ENCODE data around the gene STIM2. TPM values are rescaled to one million over a fixed set of nuclear protein-coding genes. Genes with fewer than 3 reads are reported as not detected.

STIM2 gene
- total and polyA plus RNA-seq, 10 of the 15 experiments (the other 5 are each of a cell fraction or from before 2014, with no cell fraction given) = 4.7 to 41.5 (median 16.9) TPM

DNA sequence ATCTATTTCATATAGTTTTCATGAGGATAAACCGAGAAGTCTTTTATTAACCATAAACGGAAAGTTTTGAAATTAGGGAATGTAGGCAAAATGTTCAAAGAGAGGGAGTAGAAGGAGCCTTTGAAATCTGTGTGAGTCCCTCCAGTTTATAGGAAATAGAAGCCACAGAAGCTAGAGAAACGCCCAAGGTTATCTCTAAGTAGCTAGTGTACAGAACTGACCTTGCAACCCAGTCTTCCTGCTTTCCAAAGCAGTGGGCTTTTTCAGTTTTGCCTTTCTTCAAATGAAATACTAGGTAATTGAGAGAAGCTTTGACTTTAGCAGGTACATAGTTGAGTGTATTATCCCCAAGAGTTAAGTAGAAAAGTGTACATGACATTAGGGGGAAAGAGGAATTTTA is 39.4 kb downstream of the STIM2 start:
- no TSS peak for BruUV-seq (replicated peaks)
- H3K27me3 ChIP-seq (replicated peaks in 1 of 2; ENCODE audit: control insufficient read depth in 2 of 2, insufficient read depth in 2 of 2, low read length in 1 of 2) = no peaks in the 10 kb centered on the region
- no peak for TF ChIP-seq CHD4 (IDR thresholded peaks at IDR 0.05)
- no peak for TF ChIP-seq MYB (IDR thresholded peaks at IDR 0.05; ENCODE audit: borderline replicate concordance, low read depth, low read length)
- no peak for TF ChIP-seq TCF7 (IDR thresholded peaks at IDR 0.05; ENCODE audit: borderline replicate concordance)
- no peak for TF ChIP-seq TAF1 (IDR thresholded peaks at IDR 0.05; ENCODE audit: borderline replicate concordance, low read depth, low read length)
- TF ChIP-seq EGR1 (IDR thresholded peaks at IDR 0.05; ENCODE audit: borderline replicate concordance in 1 of 2, low read depth in 2 of 2, low read length in 2 of 2) = no peak
- no peak for TF ChIP-seq CREB1 (IDR thresholded peaks at IDR 0.05; ENCODE audit: low read depth)
- no peak for TF ChIP-seq MEF2B (IDR thresholded peaks at IDR 0.05; ENCODE audit: partially characterized antibody, poor library complexity, severe bottlenecking)
- no peak for TF ChIP-seq MTA2 (IDR thresholded peaks at IDR 0.05; ENCODE audit: low read depth)
- TF ChIP-seq, protein P1, sequence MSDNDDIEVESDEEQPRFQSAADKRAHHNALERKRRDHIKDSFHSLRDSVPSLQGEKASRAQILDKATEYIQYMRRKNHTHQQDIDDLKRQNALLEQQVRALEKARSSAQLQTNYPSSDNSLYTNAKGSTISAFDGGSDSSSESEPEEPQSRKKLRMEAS (IDR thresholded peaks at IDR 0.05; ENCODE audit: low read depth, low read length) = no peak
- TF ChIP-seq, protein P2, sequence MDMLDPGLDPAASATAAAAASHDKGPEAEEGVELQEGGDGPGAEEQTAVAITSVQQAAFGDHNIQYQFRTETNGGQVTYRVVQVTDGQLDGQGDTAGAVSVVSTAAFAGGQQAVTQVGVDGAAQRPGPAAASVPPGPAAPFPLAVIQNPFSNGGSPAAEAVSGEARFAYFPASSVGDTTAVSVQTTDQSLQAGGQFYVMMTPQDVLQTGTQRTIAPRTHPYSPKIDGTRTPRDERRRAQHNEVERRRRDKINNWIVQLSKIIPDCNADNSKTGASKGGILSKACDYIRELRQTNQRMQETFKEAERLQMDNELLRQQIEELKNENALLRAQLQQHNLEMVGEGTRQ (IDR thresholded peaks at IDR 0.05; ENCODE audit: borderline replicate concordance, low read depth, low read length) = no peak
- intact Hi-C loops (cut with micrococcal nuclease; ENCODE audit: unreplicated experiment) (no loop called here), in situ Hi-C loops (cut with MboI) (no loop called here)
- no peak overlapping the region for H3K27ac ChIP-seq (ENCODE audit: control insufficient read depth, insufficient read depth)
- no peak overlapping the region for H3K9ac ChIP-seq (ENCODE audit: control insufficient read depth, insufficient read depth, low read length)
- WGBS (ENCODE audit: insufficient coverage, insufficient replicate concordance, low lambda C conversion rate, missing lambda C conversion rate) = 89% methylated on average over 3 of the region's 3 CpGs
- no peaks in the 10 kb centered on the region; the same call in 2 of the 3 replicates for H3K9me3 ChIP-seq (replicated peaks; ENCODE audit: control insufficient read depth, insufficient read depth, low read length)
- H3K79me2 ChIP-seq (ENCODE audit: control insufficient read depth, insufficient read depth, low read length) = peaks cover 3% of the 10 kb centered on the region
- no peaks in the 10 kb centered on the region for H4K20me1 ChIP-seq (ENCODE audit: control insufficient read depth, insufficient read depth)
- CTCF ChIA-PET = interaction anchor here (1.6 kb wide), 1 partner anchor 102 kb away, joined by 4 read pairs; no protein-coding TSS in a partner anchor
- no peaks in the 10 kb centered on the region; a peak in 1 of 4 replicates for H3K36me3 ChIP-seq (ENCODE audit: control insufficient read depth in 2 of 2, insufficient read depth in 2 of 2, low read length in 1 of 2)
- no peak for FAIRE-seq
- H3K4me1 ChIP-seq (ENCODE audit: control insufficient read depth, insufficient read depth, low read length) = no peaks in the 10 kb centered on the region
- POLR2A ChIA-PET = interaction anchor here (0.6 to 1.5 kb wide), 5 partner anchors 8 to 39 kb away, joined by 3 to 5 read pairs (median 4); partner anchors contain the start of gene STIM2
- no peak for DNase-seq (ENCODE audit: low read depth, low spot score)
- peak; percentile 26; the same call in 2 of the 3 replicates for ATAC-seq
- SMC1A ChIA-PET (ENCODE audit: uncharacterized antibody, unreplicated experiment) = interaction anchor here (1.1 to 5.9 kb wide), 4 partner anchors 14 to 94 kb away, joined by 3 to 41 read pairs (median 8); no protein-coding TSS in a partner anchor
- no peak overlapping the region for H3K4me3 ChIP-seq
- no peak overlapping the region for H2AFZ ChIP-seq (ENCODE audit: control insufficient read depth, low read depth, low read length)
- H3K4me2 ChIP-seq (ENCODE audit: control insufficient read depth, insufficient read depth) = no peak overlapping the region
- RAD21 ChIA-PET (ENCODE audit: unreplicated experiment) = interaction anchor here (0.7 to 2.1 kb wide), 5 partner anchors 13 to 102 kb away, joined by 3 to 11 read pairs (median 4); no protein-coding TSS in a partner anchor

Measured in GM12878 (cell line).